Upper lobe of left lung (tissue), 4 donors: ENCODE data around the gene FKTN.

ENCODE experiments used
- EP300 ChIP-seq, 4 donors: sonication (generic); formaldehyde crosslinking; IDR thresholded peaks; one replicate each; pipeline ENCODE4 v1.5.1; 2017; ENCODE audit warnings: antibody characterized with exemption in 4 of 4, control low read depth in 2 of 4
- POLR2A ChIP-seq, 4 donors: fragments of 450-650 bp; IDR thresholded peaks; one replicate each; pipeline ENCODE4 v1.5.1; 2016 to 2017; ENCODE audit warnings: antibody characterized with exemption in 4 of 4, mild to moderate bottlenecking in 2 of 4
- POLR2AphosphoS5 ChIP-seq, 2 donors: sonication (generic); formaldehyde crosslinking; IDR thresholded peaks; one replicate each; pipeline ENCODE4 v1.5.1; 2017; ENCODE audit warnings: antibody characterized with exemption in 2 of 2
- TF ChIP-seq, protein P1 (sequence below), 6 experiments: fragments of 450-650 bp in 4 of 6; fragments of 200-600 bp in 2 of 6; sonication (generic) in 2 of 6; IDR thresholded peaks; one replicate each; pipeline ENCODE4 v1.5.1; 2016 to 2019; ENCODE audit warnings: antibody characterized with exemption in 6 of 6

GRCh38 chr9:105572455-105572854, 14.5 kb downstream of the FKTN start:
- TF ChIP-seq, protein P1, sequence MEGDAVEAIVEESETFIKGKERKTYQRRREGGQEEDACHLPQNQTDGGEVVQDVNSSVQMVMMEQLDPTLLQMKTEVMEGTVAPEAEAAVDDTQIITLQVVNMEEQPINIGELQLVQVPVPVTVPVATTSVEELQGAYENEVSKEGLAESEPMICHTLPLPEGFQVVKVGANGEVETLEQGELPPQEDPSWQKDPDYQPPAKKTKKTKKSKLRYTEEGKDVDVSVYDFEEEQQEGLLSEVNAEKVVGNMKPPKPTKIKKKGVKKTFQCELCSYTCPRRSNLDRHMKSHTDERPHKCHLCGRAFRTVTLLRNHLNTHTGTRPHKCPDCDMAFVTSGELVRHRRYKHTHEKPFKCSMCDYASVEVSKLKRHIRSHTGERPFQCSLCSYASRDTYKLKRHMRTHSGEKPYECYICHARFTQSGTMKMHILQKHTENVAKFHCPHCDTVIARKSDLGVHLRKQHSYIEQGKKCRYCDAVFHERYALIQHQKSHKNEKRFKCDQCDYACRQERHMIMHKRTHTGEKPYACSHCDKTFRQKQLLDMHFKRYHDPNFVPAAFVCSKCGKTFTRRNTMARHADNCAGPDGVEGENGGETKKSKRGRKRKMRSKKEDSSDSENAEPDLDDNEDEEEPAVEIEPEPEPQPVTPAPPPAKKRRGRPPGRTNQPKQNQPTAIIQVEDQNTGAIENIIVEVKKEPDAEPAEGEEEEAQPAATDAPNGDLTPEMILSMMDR (IDR thresholded peaks at IDR 0.05) = no peak
- TF ChIP-seq EP300 (IDR thresholded peaks at IDR 0.05) (no peak), POLR2A (IDR thresholded peaks at IDR 0.05) (no peak), POLR2AphosphoS5 (IDR thresholded peaks at IDR 0.05) (no peak)
